Measurements from ENCODE around the gene TINAG.

DNA sequence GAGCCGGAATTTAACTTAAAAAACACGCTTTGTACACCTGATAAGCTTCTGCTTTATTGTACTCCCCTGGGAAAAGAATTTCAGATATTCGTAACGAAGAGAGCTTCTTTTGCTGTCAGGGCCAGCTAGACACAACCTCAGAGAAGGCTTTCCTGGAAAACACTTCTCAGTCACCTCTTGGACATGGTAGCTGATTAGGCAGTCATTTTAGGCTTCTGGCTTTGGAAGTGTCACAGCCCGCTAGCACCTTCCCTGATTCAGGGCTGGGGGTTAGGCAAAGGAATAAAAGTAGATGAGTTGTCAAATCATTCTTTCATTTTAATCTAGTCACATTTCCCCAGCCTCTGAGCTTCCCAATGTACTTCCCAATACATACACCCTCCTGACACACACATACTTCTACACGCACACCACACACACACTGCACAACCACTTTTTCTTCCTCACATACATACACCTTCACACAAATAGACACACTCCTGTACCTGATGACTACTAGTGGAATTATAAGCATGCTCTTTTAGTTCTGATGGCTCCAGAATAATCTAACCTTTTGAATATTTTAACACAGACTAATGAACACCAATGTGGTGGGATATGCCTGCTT, 34.9 kb upstream of the TINAG start:
- TF ChIP-seq, protein P1, sequence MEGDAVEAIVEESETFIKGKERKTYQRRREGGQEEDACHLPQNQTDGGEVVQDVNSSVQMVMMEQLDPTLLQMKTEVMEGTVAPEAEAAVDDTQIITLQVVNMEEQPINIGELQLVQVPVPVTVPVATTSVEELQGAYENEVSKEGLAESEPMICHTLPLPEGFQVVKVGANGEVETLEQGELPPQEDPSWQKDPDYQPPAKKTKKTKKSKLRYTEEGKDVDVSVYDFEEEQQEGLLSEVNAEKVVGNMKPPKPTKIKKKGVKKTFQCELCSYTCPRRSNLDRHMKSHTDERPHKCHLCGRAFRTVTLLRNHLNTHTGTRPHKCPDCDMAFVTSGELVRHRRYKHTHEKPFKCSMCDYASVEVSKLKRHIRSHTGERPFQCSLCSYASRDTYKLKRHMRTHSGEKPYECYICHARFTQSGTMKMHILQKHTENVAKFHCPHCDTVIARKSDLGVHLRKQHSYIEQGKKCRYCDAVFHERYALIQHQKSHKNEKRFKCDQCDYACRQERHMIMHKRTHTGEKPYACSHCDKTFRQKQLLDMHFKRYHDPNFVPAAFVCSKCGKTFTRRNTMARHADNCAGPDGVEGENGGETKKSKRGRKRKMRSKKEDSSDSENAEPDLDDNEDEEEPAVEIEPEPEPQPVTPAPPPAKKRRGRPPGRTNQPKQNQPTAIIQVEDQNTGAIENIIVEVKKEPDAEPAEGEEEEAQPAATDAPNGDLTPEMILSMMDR (IDR thresholded peaks at IDR 0.05): no peak
- no peak for TF ChIP-seq POLR2A (IDR thresholded peaks at IDR 0.05)

All from esophagus squamous epithelium (tissue), 4 donors.